Measurements from ENCODE around the gene BTBD19.

- TF ChIP-seq DMBX1 (CRISPR knock-in tag; IDR thresholded peaks at IDR 0.05; ENCODE audit: borderline replicate concordance) (peak; percentile 57; the same call in 1 of the 2 replicates), THAP7 (CRISPR knock-in tag; IDR thresholded peaks at IDR 0.05) (no peak), CTCF (IDR thresholded peaks at IDR 0.05 in 2 of 3, conservative IDR thresholded peaks at IDR 0.05 in 1 of 3; ENCODE audit: insufficient read depth in 2 of 3, low read depth in 1 of 3, low read length in 3 of 3) (peak; percentile 94 to 96 (median 95)), HCFC1 (IDR thresholded peaks at IDR 0.05; ENCODE audit: low read depth, low read length) (no peak), BRF2 (IDR thresholded peaks at IDR 0.05; ENCODE audit: borderline replicate concordance, insufficient read depth, insufficient read length) (no peak), TBP (optimal IDR thresholded peaks at IDR 0.05; ENCODE audit: low read depth, low read length) (peak; percentile 96), HBP1 (CRISPR knock-in tag; IDR thresholded peaks at IDR 0.05) (peak; percentile 35; the same call in 1 of the 2 replicates), TAF1 (IDR thresholded peaks at IDR 0.05; ENCODE audit: control insufficient read depth, extremely low read depth, insufficient read depth, low read length, severe bottlenecking) (peak; percentile 90), ZFP36 (IDR thresholded peaks at IDR 0.05; ENCODE audit: low read depth, low read length, partially characterized antibody) (no peak), MYBL2 (IDR thresholded peaks at IDR 0.05; ENCODE audit: low read depth) (no peak), MYBL2 (CRISPR knock-in tag; IDR thresholded peaks at IDR 0.05; ENCODE audit: borderline replicate concordance) (no peak)
These were observed 8.3 kb upstream of the BTBD19 start, which contains the start of gene PLK3 for GRCh38 chr1:44799770-44800584.

Measured in K562 (cell line).